ENCODE data around the gene NELL2.
"Not testable (repeated sequence)": the region's sequence is repeated elsewhere in the genome, so short reads cannot be mapped to it uniquely, and the experiment has no call there.

Gene NELL2

GRCh38 chr12:44774815-44775411, 101.2 kb downstream of the NELL2 start:
- DNase-seq, result peak; percentile 85

DNA sequence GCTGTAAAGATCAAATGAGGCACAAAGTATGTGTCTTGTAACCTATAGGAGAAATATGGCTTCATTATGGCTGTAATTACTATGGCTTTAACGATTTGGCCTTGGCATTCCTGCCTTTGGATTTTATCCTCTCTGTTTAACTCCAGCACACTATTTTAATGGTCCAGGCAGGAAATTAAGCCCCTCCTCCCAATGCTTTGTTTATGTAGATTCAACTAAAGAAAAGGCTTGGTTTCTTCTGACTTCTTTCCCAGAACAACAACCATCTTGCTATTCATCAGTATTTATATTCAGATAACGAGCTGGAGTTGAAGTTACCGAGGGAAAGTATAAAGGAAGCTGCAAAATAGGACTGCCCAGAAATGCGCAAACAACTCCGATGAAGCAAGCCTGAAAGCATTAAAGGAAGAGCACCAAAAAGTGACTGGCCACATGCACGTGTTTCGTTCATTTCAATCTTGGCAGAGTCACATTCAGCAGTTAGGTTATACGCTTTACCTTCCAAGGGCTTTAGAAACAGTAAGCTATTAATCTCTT, 104.6 kb downstream of the NELL2 start:
- no peak for DNase-seq

DNA sequence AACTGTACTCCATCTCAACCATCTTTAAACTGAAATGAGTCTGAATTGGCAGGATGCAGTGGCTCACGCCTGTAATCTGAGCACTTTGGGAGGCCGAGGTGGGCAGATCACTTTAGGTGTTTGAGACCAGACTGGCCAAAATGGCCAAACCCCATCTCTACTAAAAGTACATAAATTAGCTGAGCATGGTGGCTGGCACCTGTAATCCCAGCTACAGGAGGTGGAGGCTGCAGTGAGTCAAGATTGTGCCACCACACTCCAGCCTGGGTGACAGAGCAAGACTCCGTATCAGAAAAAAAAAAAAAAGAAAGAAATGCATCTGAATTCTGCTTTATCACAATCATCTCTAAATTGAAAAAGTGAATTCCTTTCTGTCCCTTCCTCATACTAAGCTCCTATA, 110.3 kb downstream of the NELL2 start:
- no peak for DNase-seq

DNA sequence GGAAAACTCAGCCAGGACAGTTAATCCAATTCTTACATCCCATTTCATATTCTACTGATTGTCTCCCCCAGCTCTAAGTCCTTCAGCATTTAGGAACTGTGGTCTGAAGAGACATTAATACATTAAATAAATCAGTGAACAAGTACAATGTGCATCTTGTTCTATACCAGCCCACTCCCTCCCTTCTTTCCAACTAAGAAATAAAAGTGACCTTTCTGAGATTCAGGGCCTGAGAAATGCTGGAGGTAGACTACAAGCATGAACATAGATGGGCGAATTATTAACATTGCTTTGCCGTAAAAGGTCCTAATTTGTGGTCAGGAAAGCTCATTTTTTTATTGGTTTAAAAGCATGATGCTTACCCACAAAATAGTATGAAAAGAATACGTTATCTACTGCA, 113.1 kb downstream of the NELL2 start:
- no peak for DNase-seq

GRCh38 chr12:44759289-44759688, 116.8 kb downstream of the NELL2 start:
- no peak for DNase-seq

GRCh38 chr12:44750468-44750867, 125.6 kb downstream of the NELL2 start:
- DNase-seq, result no peak

- DNase-seq, result no peak
Measured at GRCh38 chr12:44749566-44749965, 126.5 kb downstream of the NELL2 start.

- DNase-seq, result no peak
Measured at GRCh38 chr12:44748950-44749468, 127.1 kb downstream of the NELL2 start.

DNA sequence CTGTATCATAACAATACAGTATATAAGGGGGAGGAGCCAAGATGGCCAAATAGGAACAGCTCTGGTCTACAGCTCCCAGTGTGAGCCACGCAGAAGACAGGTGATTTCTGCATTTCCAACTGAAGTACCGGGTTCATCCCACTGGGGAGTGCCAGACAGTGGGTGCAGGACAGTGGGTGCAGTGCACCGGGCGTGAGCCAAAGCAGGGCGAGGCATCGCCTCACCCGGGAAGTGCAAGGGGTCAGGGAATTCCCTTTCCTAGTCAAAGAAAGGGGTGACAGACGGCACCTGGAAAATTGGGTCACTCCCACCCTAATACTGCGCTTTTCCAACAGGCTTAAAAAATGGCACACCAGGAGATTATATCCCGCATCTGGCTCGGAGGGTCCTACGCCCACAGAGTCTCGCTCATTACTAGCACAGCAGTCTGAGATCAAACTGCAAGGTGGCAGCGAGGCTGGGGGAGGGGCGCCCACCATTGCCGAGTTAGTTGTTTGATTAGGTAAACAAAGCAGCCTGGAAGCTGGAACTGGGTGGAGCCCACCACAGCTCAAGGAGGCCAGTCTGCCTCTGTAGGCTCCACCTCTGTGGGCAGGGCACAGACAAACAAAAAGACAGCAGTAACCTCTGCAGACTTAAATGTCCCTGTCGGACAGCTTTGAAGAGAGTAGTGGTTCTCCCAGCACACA, 134.7 kb downstream of the NELL2 start:
- DNase-seq, result not testable (repeated sequence)

- DNase-seq, result no peak
Measured at GRCh38 chr12:44738051-44738450, 138.1 kb downstream of the NELL2 start.

DNA sequence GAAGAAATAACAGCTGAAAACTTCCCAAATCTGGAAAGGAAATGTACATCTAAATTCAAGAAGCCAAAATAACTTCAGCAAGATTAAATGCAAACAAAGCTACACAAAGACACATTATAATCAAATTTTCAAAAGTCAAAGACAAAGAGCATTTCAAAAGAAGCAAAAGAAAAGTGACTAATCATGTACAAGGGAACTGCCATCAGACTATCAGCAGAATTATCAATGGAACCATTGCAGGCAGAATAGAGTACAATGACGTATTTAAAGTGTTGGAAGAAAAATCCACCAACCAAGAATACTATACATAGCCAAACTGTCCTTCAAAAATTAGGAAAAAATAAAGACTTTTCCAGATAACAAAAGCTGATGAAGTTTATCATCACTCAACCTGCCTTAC, 147.5 kb downstream of the NELL2 start:
- DNase-seq, result no peak

GRCh38 chr12:44720265-44720664, 155.8 kb downstream of the NELL2 start:
- DNase-seq, result no peak

GRCh38 chr12:44717612-44718011, 158.5 kb downstream of the NELL2 start:
- DNase-seq, result no peak

DNA sequence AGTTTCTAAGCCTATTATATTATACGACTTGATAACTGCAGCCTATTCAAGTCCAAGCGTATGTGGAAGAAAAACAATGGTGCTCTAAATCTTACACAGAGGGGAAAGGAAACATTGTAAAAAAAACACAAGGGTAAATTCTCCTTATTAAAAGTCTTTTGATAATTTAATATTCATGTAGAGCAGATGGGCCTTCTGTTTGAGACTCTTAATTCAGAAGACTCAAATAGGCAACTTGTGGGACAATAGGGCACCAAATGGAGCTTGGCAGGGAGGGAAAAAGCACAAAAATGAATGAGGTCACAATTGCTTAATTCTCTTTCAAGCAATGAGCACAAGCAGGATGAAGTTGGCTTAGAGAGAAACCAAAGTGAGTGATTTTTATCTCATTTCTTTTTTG, 159.4 kb downstream of the NELL2 start:
- no peak for DNase-seq

- DNase-seq, result no peak
Measured at GRCh38 chr12:44711736-44712135, 164.4 kb downstream of the NELL2 start.

DNA sequence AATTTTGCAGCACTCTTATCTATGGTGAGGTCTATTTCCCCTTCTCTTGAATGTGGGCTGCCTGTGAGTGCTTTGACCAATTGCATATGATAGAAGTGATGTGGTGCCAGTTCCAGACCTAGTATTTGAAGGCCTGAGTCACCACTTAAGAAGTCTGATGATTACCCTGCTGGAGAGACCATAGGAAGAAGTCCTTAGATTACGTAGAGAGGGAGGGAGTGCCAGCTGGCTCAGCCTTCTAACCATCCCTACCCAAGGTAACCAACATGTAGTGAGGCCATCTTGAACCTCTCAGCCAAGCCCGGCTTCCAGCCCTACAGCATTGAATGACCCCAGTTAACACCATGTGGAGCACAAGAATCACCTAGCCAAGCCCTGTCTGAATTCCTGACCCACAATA, 166.9 kb downstream of the NELL2 start:
- no peak for DNase-seq

DNA sequence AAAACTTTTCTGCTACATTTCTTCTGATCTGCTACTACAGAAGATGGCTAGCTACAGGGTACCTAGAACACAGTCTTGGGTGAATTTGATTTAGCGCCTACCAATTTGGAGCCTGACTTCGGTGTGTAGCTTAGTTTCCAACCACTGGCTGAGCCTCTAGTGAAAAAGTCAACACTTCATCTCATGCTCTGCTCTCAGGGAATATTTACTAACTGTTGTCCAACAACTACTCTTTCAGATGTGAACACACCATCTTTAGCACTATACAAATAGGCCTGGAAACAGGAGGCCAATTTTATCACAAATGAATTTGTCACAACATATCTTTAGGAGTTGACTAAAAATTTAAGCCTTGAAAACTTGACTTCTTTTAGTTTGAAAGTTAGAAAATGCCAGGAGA, 167.9 kb downstream of the NELL2 start:
- DNase-seq, result no peak

GRCh38 chr12:44703182-44703910, 172.8 kb downstream of the NELL2 start:
- no peak for DNase-seq

DNA sequence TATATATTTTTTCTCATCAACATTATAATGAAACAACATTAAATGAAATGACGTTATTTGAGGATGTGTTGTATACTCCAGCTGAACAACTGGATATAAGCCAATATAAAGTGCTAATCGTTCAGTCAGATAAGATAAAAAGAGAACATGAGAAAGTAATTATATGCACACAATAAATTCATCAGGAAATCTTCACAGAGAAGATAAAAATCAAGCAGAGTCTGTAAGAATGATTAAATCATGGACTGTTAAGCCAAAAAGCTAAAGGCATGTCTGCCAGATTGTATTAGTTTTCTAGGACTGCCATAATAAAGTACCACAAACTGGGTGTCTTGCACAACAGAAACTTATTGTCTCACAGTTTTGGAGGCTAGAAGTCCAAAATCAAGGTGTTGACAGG, 178.6 kb downstream of the NELL2 start:
- DNase-seq, result no peak

- DNase-seq, result no peak
Measured at GRCh38 chr12:44696542-44696941, 179.6 kb downstream of the NELL2 start.

- DNase-seq, result no peak
Measured at GRCh38 chr12:44694017-44694416, 182.1 kb downstream of the NELL2 start.

DNA sequence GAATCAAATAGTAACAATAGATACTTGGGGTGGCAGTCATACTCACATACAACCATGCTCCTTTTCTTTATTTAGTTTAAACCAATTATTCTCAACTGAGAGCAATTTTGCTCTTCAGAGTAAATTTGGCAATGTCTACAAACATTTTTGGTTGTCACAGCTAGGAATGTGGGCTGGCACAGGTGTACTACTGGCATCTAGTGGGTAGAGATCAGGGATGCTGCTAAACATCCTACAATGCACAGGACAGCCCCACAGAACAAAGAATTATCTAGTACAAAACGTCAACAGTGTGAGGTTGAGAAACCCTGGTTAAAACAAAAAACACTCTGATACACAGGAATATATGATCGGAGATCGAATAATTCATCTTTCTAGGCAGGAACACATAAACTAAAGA, 186.5 kb downstream of the NELL2 start:
- no peak for DNase-seq

GRCh38 chr12:44686821-44687432, 189.2 kb downstream of the NELL2 start:
- DNase-seq, result not testable (repeated sequence)
